Naive thymus-derived CD4-positive, alpha-beta T cell (primary cell): ENCODE measurements around the gene PKHD1. TPM values are rescaled to one million over a fixed set of nuclear protein-coding genes. Genes with fewer than 3 reads are reported as not detected.

Experiments used
- ATAC-seq: fragments of 150-1000 bp; cut with Tn5 transposase; 2 replicates; pipeline ENCODE4 v1.10.0; 2021; ENCODE audit warnings: mild to moderate bottlenecking, moderate library complexity
- CTCF ChIA-PET: fragments of 350-600 bp; sonication (Branson Sonifier 250); formaldehyde crosslinking; loops from one replicate; lab custom pipeline; 2021; ENCODE audit warnings: antibody characterized with exemption; lab: Charles Lee
- POLR2A ChIA-PET: fragments of 350-600 bp; sonication (Branson Sonifier 250); formaldehyde crosslinking; loops from one replicate; lab custom pipeline; 2021; ENCODE audit warnings: antibody characterized with exemption, inconsistent platforms; lab: Charles Lee
- DNase-seq, 9 donors: peaks; one replicate each; pipeline versions ENCODE4 v3.0.0 to v3.0.0-alpha.2; 2020 to 2022; ENCODE audit warnings: mixed read lengths in 1 of 9
- H3K27ac ChIP-seq: one replicate; pipeline ENCODE4 v1.7.0; 2013; ENCODE audit warnings: mild to moderate bottlenecking, low read depth, low read length, moderate library complexity
- H3K27me3 ChIP-seq, 2 donors: one replicate each; pipeline ENCODE4 v1.7.0; 2013; ENCODE audit warnings: low read length in 2 of 2, mild to moderate bottlenecking in 2 of 2, moderate library complexity in 2 of 2; ENCODE audit not compliant: control insufficient read depth in 2 of 2, insufficient read depth in 2 of 2
- H3K36me3 ChIP-seq, 3 experiments: 1 replicate in 2 of 3; 2 replicates in 1 of 3; pipeline ENCODE4 v1.7.0; 2013; ENCODE audit warnings: low read length in 3 of 3, mild to moderate bottlenecking in 3 of 3, moderate library complexity in 1 of 3; ENCODE audit not compliant: insufficient read depth in 3 of 3, control insufficient read depth in 2 of 3
- H3K4me1 ChIP-seq, 2 donors: one replicate each; pipeline ENCODE4 v1.7.0; 2013; ENCODE audit warnings: low read length in 2 of 2, mild to moderate bottlenecking in 2 of 2, moderate library complexity in 1 of 2; ENCODE audit not compliant: control insufficient read depth in 2 of 2, insufficient read depth in 2 of 2
- H3K4me3 ChIP-seq: 2 replicates; pipeline ENCODE4 v1.7.0; 2013; ENCODE audit warnings: mild to moderate bottlenecking, low read length
- H3K9me3 ChIP-seq, 3 experiments: 1 replicate in 2 of 3; 2 replicates in 1 of 3; pipeline ENCODE4 v1.7.0; 2013; ENCODE audit warnings: low read length in 3 of 3; ENCODE audit not compliant: control insufficient read depth in 2 of 3
- H3K27ac Mint-ChIP-seq, 9 donors: one replicate each; pipeline ENCODE4 v1.8.0; 2020 to 2022; ENCODE audit warnings: mixed read lengths in 9 of 9, mild to moderate bottlenecking in 8 of 9, moderate library complexity in 5 of 9, inconsistent platforms in 2 of 9
- H3K27me3 Mint-ChIP-seq, 5 donors: one replicate each; pipeline ENCODE4 v1.8.0; 2021 to 2022; ENCODE audit warnings: mixed read lengths in 5 of 5, mild to moderate bottlenecking in 1 of 5
- H3K36me3 Mint-ChIP-seq, 5 donors: one replicate each; pipeline ENCODE4 v1.8.0; 2020 to 2022; ENCODE audit warnings: mixed read lengths in 5 of 5, mild to moderate bottlenecking in 3 of 5, inconsistent platforms in 1 of 5
- H3K4me1 Mint-ChIP-seq, 7 donors: one replicate each; pipeline ENCODE4 v1.8.0; 2020 to 2022; ENCODE audit warnings: mixed read lengths in 7 of 7, mild to moderate bottlenecking in 3 of 7, inconsistent platforms in 1 of 7
- H3K4me3 Mint-ChIP-seq, 10 donors: one replicate each; pipeline ENCODE4 v1.8.0; 2020 to 2022; ENCODE audit warnings: mild to moderate bottlenecking in 10 of 10, mixed read lengths in 10 of 10, moderate library complexity in 6 of 10, inconsistent platforms in 2 of 10
- H3K9me3 Mint-ChIP-seq, 11 donors: one replicate each; pipeline ENCODE4 v1.8.0; 2020 to 2022; ENCODE audit warnings: mixed read lengths in 11 of 11, mild to moderate bottlenecking in 4 of 11, inconsistent platforms in 1 of 11, moderate library complexity in 1 of 11
- intact Hi-C, 2 donors: fragments of 100-400 bp; cut with micrococcal nuclease; formaldehyde crosslinking; loops; one replicate each; pipeline ENCODE4 v1.15.1; 2023
- polyA plus RNA-seq, 2 donors: library from polyadenylated mRNA; unstranded; fragments of 300-500 nt; fragmentation: Illumina TruSeq; gene quantifications; one replicate each; pipeline ENCODE4 v1.2.3, GENCODE V29; 2021
- total RNA-seq, 6 experiments: library from RNA in 5 of 6; stranded (reverse) in 5 of 6; gene quantifications; 1 replicate in 5 of 6; 2 replicates in 1 of 6; pipeline ENCODE4 v1.2.3 and lab custom pipeline; 2021 to 2026

Gene PKHD1
- total and polyA plus RNA-seq, 7 experiments from 2014 or later: not detected

- no peaks in the 10 kb centered on the region for H3K4me1 Mint-ChIP-seq
- peaks cover 0 to 12% (median 6%) of the 10 kb centered on the region in 5 donors for H3K27me3 Mint-ChIP-seq
- no peaks in the 10 kb centered on the region for H3K9me3 ChIP-seq
- H3K27me3 ChIP-seq: no peaks in the 10 kb centered on the region
- POLR2A ChIA-PET: no interaction called here
- no peak overlapping the region for H3K4me3 Mint-ChIP-seq
- no peak overlapping the region for H3K27ac Mint-ChIP-seq
- intact Hi-C loops: no loop called here
- ATAC-seq (no peak), DNase-seq (no peak)
- H3K9me3 Mint-ChIP-seq: peaks cover 0 to 3% (median 0%) of the 10 kb centered on the region in 11 donors
- H3K36me3 ChIP-seq: no peaks in the 10 kb centered on the region
- H3K36me3 Mint-ChIP-seq: no peaks in the 10 kb centered on the region
- no peaks in the 10 kb centered on the region for H3K4me1 ChIP-seq
- CTCF ChIA-PET: no interaction called here
- no peak overlapping the region for H3K4me3 ChIP-seq
- H3K27ac ChIP-seq: no peak overlapping the region
Observed at GRCh38 chr6:51893366-51893765, 194.0 kb downstream of the PKHD1 start.

GRCh38 chr6:51892750-51893149 is 194.7 kb downstream of the PKHD1 start:
- ATAC-seq (no peak), DNase-seq (no peak)
- CTCF ChIA-PET: no interaction called here
- Mint-ChIP-seq H3K9me3 (peaks cover 0 to 4% (median 0%) of the 10 kb centered on the region in 11 donors), H3K27me3 (peaks cover 0 to 15% (median 6%) of the 10 kb centered on the region in 5 donors), H3K4me3 (no peak overlapping the region), H3K36me3 (no peaks in the 10 kb centered on the region), H3K27ac (no peak overlapping the region), H3K4me1 (no peaks in the 10 kb centered on the region)
- Histone ChIP-seq H3K4me3 (no peak overlapping the region), H3K9me3 (no peaks in the 10 kb centered on the region), H3K27me3 (no peaks in the 10 kb centered on the region), H3K36me3 (no peaks in the 10 kb centered on the region), H3K27ac (no peak overlapping the region), H3K4me1 (no peaks in the 10 kb centered on the region)
- POLR2A ChIA-PET: no interaction called here
- intact Hi-C loops: no loop called here

GRCh38 chr6:51892339-51892738 is 195.1 kb downstream of the PKHD1 start:
- CTCF ChIA-PET: no interaction called here
- no peak overlapping the region for H3K4me3 Mint-ChIP-seq
- H3K36me3 Mint-ChIP-seq: no peaks in the 10 kb centered on the region
- peaks cover 0 to 6% (median 0%) of the 10 kb centered on the region in 11 donors for H3K9me3 Mint-ChIP-seq
- no peak for DNase-seq
- H3K27me3 ChIP-seq: no peaks in the 10 kb centered on the region
- no peak overlapping the region for H3K27ac Mint-ChIP-seq
- no peaks in the 10 kb centered on the region for H3K36me3 ChIP-seq
- no peaks in the 10 kb centered on the region for H3K4me1 Mint-ChIP-seq
- intact Hi-C loops: no loop called here
- H3K9me3 ChIP-seq: no peaks in the 10 kb centered on the region
- peaks cover 0 to 18% (median 6%) of the 10 kb centered on the region in 5 donors for H3K27me3 Mint-ChIP-seq
- no peak for ATAC-seq
- POLR2A ChIA-PET: no interaction called here
- H3K4me1 ChIP-seq: no peaks in the 10 kb centered on the region
- no peak overlapping the region for H3K27ac ChIP-seq
- H3K4me3 ChIP-seq: no peak overlapping the region

GRCh38 chr6:51891784-51892183 is 195.6 kb downstream of the PKHD1 start:
- POLR2A ChIA-PET: no interaction called here
- intact Hi-C loops: no loop called here
- no peak overlapping the region for H3K27ac ChIP-seq
- DNase-seq (no peak), ATAC-seq (no peak)
- Mint-ChIP-seq H3K27me3 (peaks cover 0 to 18% (median 6%) of the 10 kb centered on the region in 5 donors), H3K4me3 (no peak overlapping the region), H3K9me3 (peaks cover 0 to 6% (median 0%) of the 10 kb centered on the region in 11 donors), H3K36me3 (no peaks in the 10 kb centered on the region), H3K27ac (no peak overlapping the region), H3K4me1 (no peaks in the 10 kb centered on the region)
- H3K27me3 ChIP-seq: no peaks in the 10 kb centered on the region
- no peaks in the 10 kb centered on the region for H3K9me3 ChIP-seq
- no peaks in the 10 kb centered on the region for H3K36me3 ChIP-seq
- CTCF ChIA-PET: no interaction called here
- no peaks in the 10 kb centered on the region for H3K4me1 ChIP-seq
- no peak overlapping the region for H3K4me3 ChIP-seq

- Histone ChIP-seq H3K9me3 (no peaks in the 10 kb centered on the region), H3K4me3 (no peak overlapping the region), H3K27me3 (no peaks in the 10 kb centered on the region), H3K4me1 (no peaks in the 10 kb centered on the region), H3K27ac (no peak overlapping the region), H3K36me3 (no peaks in the 10 kb centered on the region)
- H3K27ac Mint-ChIP-seq: no peak overlapping the region
- H3K9me3 Mint-ChIP-seq: peaks cover 0 to 6% (median 0%) of the 10 kb centered on the region in 11 donors
- H3K27me3 Mint-ChIP-seq: peaks cover 0 to 28% (median 6%) of the 10 kb centered on the region in 5 donors
- POLR2A ChIA-PET: no interaction called here
- H3K4me3 Mint-ChIP-seq: no peak overlapping the region
- no peak for DNase-seq
- peaks cover 0 to 3% (median 0%) of the 10 kb centered on the region in 5 donors for H3K36me3 Mint-ChIP-seq
- CTCF ChIA-PET: no interaction called here
- ATAC-seq: no peak
- intact Hi-C loops: no loop called here
- H3K4me1 Mint-ChIP-seq: no peaks in the 10 kb centered on the region
Observed at GRCh38 chr6:51887859-51888258, 199.6 kb downstream of the PKHD1 start.

- H3K9me3 ChIP-seq: no peaks in the 10 kb centered on the region
- ChIA-PET CTCF (no interaction called here), POLR2A (no interaction called here)
- no peak overlapping the region for H3K27ac ChIP-seq
- no peaks in the 10 kb centered on the region for H3K4me1 ChIP-seq
- intact Hi-C loops: no loop called here
- no peaks in the 10 kb centered on the region for H3K27me3 ChIP-seq
- no peaks in the 10 kb centered on the region for H3K4me1 Mint-ChIP-seq
- H3K27me3 Mint-ChIP-seq: peaks cover 0 to 25% (median 6%) of the 10 kb centered on the region in 5 donors
- H3K9me3 Mint-ChIP-seq: peaks cover 0 to 6% (median 0%) of the 10 kb centered on the region in 11 donors
- H3K27ac Mint-ChIP-seq: no peak overlapping the region
- ATAC-seq (no peak), DNase-seq (no peak)
- no peak overlapping the region for H3K4me3 Mint-ChIP-seq
- peaks cover 0 to 3% (median 0%) of the 10 kb centered on the region in 5 donors for H3K36me3 Mint-ChIP-seq
- H3K4me3 ChIP-seq: no peak overlapping the region
- H3K36me3 ChIP-seq: no peaks in the 10 kb centered on the region
Observed at GRCh38 chr6:51885957-51886356, 201.5 kb downstream of the PKHD1 start.

GRCh38 chr6:51868591-51869355 is 218.6 kb downstream of the PKHD1 start:
- intact Hi-C loops: no loop called here
- ChIA-PET CTCF (no interaction called here), POLR2A (no interaction called here)
- DNase-seq (no peak), ATAC-seq (no peak)
- Mint-ChIP-seq H3K27ac (no peak overlapping the region), H3K27me3 (peaks cover 0 to 28% (median 12%) of the 10 kb centered on the region in 5 donors), H3K9me3 (peaks cover 0 to 5% (median 0%) of the 10 kb centered on the region in 11 donors), H3K4me1 (no peaks in the 10 kb centered on the region), H3K36me3 (no peaks in the 10 kb centered on the region), H3K4me3 (no peak overlapping the region)
- no peak overlapping the region for H3K27ac ChIP-seq
- no peaks in the 10 kb centered on the region for H3K4me1 ChIP-seq
- H3K36me3 ChIP-seq: no peaks in the 10 kb centered on the region
- no peak overlapping the region for H3K4me3 ChIP-seq
- H3K27me3 ChIP-seq: peaks cover 0 to 4% of the 10 kb centered on the region in 2 donors
- H3K9me3 ChIP-seq: no peaks in the 10 kb centered on the region
